ENCODE measurements around the gene TBL1XR1. TPM values are rescaled to one million over a fixed set of nuclear protein-coding genes. Genes with fewer than 3 reads are reported as not detected.

Gene TBL1XR1
- total and polyA plus RNA-seq, 2 of the 8 experiments (the other 6 are each of a cell fraction or from before 2014, with no cell fraction given), result 28.1 to 147 TPM

DNA sequence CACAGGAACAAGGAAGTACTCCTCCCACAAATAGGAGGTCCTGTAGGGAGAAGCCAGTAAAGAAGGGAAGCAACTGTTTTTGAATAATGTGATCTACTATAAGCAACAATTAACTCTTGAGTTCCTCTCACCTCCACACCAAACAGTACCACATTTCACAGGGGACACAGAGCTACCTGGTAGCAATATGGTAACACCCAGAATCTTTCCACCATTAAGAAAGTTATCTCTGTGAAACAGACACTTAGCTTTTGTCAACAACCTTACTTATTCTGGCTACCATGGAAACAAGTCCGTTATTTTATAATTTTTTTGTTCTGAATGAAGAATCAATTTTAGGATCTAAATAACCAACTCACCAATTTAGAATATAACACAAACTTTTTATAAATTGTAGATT lies 49.5 kb downstream of the TBL1XR1 start:
- Histone ChIP-seq H3K9me3 (ENCODE audit: insufficient read depth in 2 of 2, low read depth in 1 of 2, low read length in 1 of 2) (no peaks in the 10 kb centered on the region), H3K27me3 (replicated peaks in 1 of 4; ENCODE audit: control insufficient read depth in 3 of 4, extremely low read depth in 1 of 4, insufficient read depth in 3 of 4, low read length in 3 of 4) (no peaks in the 10 kb centered on the region), H2AFZ (ENCODE audit: low read length) (no peak overlapping the region), H2BK120ac (replicated peaks; ENCODE audit: low read depth, low read length) (no peak overlapping the region), H2BK5ac (ENCODE audit: low read depth, low read length) (no peak overlapping the region), H3K18ac (ENCODE audit: extremely low read depth, low read length) (no peak overlapping the region), H3K23me2 (ENCODE audit: low read depth, low read length) (no peaks in the 10 kb centered on the region), H2BK12ac (ENCODE audit: low read depth, low read length) (no peak overlapping the region), H3K9ac (replicated peaks in 1 of 4; ENCODE audit: extremely low read depth in 1 of 4, low read depth in 3 of 4, low read length in 3 of 4) (no peak overlapping the region), H4K8ac (ENCODE audit: extremely low read depth, insufficient read depth, low read length) (no peak overlapping the region), H3K4me1 (replicated peaks in 1 of 4; ENCODE audit: control insufficient read depth in 3 of 4, insufficient read depth in 4 of 4, low read length in 3 of 4) (peaks cover 2 to 14% (median 9%) of the 10 kb centered on the region in 4 experiments; a peak in 5 of 7 replicates), H3K4ac (replicated peaks; ENCODE audit: insufficient read length, low read depth, low read length) (no peak overlapping the region), H4K5ac (ENCODE audit: insufficient read length, low read depth, low read length) (no peak overlapping the region), H3K79me2 (ENCODE audit: control insufficient read depth in 1 of 2, insufficient read depth in 2 of 2, low read length in 2 of 2) (peaks cover 35 to 100% of the 10 kb centered on the region in 2 experiments), H3K36me3 (ENCODE audit: control insufficient read depth in 2 of 4, insufficient read depth in 4 of 4, low read length in 3 of 4) (peaks cover 0 to 3% (median 0%) of the 10 kb centered on the region in 4 experiments; a peak in 1 of 8 replicates), H3K14ac (ENCODE audit: insufficient read length) (no peak overlapping the region), H3K23ac (ENCODE audit: insufficient read length) (no peak overlapping the region), H2BK15ac (ENCODE audit: low read length) (no peak overlapping the region), H2BK20ac (ENCODE audit: low read length) (no peak overlapping the region), H3K4me3 (ENCODE audit: extremely low read depth in 1 of 4, insufficient read depth in 2 of 4, low read depth in 3 of 4, low read length in 4 of 4) (no peak overlapping the region), H3K79me1 (ENCODE audit: low read depth, low read length) (peaks cover 8% of the 10 kb centered on the region), H4K91ac (replicated peaks; ENCODE audit: insufficient read length, low read length) (no peak overlapping the region), H3K56ac (replicated peaks; ENCODE audit: insufficient read length, low read depth, low read length) (no peak overlapping the region), H4K20me1 (replicated peaks in 1 of 2; ENCODE audit: control insufficient read depth in 1 of 2, insufficient read depth in 2 of 2, low read length in 2 of 2) (peaks cover 24 to 27% of the 10 kb centered on the region in 2 experiments), H3K27ac (ENCODE audit: low read depth, low read length) (no peak overlapping the region), H3K4me2 (ENCODE audit: insufficient read depth in 1 of 2, low read depth in 2 of 2, low read length in 2 of 2) (no peak overlapping the region), H2AK5ac (ENCODE audit: low read depth, low read length) (no peak overlapping the region)
- ChIA-PET POLR2A (ENCODE audit: partially characterized antibody) (no interaction called here), CTCF (ENCODE audit: partially characterized antibody) (interaction anchor here (0.7 to 1.0 kb wide), 2 partner anchors 27 to 33 kb away, joined by 3 read pairs; no protein-coding TSS in a partner anchor)
- 84% methylated on average over 1 of the region's 1 CpG; no CpG with 5 or more reads in 1 of the 2 experiments for WGBS, 2 experiments (ENCODE audit: extremely low coverage in 1 of 2, insufficient coverage in 1 of 2, insufficient read length in 1 of 2, insufficient replicate concordance in 2 of 2, low coverage in 1 of 2, low lambda C conversion rate in 2 of 2, missing lambda C conversion rate in 1 of 2)
- DNase-seq (ENCODE audit: low read depth in 1 of 2, low spot score in 2 of 2) (no peak), FAIRE-seq (no peak)
- TF ChIP-seq ZNF274 (IDR thresholded peaks at IDR 0.05; ENCODE audit: borderline replicate concordance, extremely low read depth, low read length), result no peak
- TF ChIP-seq MAFK (IDR thresholded peaks at IDR 0.05; ENCODE audit: low read depth, low read length), result no peak
- TF ChIP-seq SP4 (IDR thresholded peaks at IDR 0.05; ENCODE audit: low read length), result no peak
- TF ChIP-seq KDM1A (IDR thresholded peaks at IDR 0.05; ENCODE audit: borderline replicate concordance, low read length), result no peak
- TF ChIP-seq TCF12 (IDR thresholded peaks at IDR 0.05; ENCODE audit: low read depth, low read length), result no peak
- no peak for TF ChIP-seq POLR2AphosphoS5 (IDR thresholded peaks at IDR 0.05; ENCODE audit: low read depth, low read length)
- TF ChIP-seq BRCA1 (IDR thresholded peaks at IDR 0.05; ENCODE audit: low read depth, low read length), result no peak
- no peak for TF ChIP-seq EGR1 (IDR thresholded peaks at IDR 0.05; ENCODE audit: borderline replicate concordance, low read depth, low read length)
- TF ChIP-seq, protein P1, sequence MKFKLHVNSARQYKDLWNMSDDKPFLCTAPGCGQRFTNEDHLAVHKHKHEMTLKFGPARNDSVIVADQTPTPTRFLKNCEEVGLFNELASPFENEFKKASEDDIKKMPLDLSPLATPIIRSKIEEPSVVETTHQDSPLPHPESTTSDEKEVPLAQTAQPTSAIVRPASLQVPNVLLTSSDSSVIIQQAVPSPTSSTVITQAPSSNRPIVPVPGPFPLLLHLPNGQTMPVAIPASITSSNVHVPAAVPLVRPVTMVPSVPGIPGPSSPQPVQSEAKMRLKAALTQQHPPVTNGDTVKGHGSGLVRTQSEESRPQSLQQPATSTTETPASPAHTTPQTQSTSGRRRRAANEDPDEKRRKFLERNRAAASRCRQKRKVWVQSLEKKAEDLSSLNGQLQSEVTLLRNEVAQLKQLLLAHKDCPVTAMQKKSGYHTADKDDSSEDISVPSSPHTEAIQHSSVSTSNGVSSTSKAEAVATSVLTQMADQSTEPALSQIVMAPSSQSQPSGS (IDR thresholded peaks at IDR 0.05; ENCODE audit: low read length), result no peak
- no peak for TF ChIP-seq EP300 (IDR thresholded peaks at IDR 0.05; ENCODE audit: borderline replicate concordance in 1 of 2, low read depth in 2 of 2, low read length in 2 of 2)
- TF ChIP-seq RXRA (IDR thresholded peaks at IDR 0.05; ENCODE audit: insufficient read depth, low read depth, low read length), result no peak
- no peak for TF ChIP-seq TBP (IDR thresholded peaks at IDR 0.05; ENCODE audit: low read depth, low read length)
- no peak for TF ChIP-seq CBX8 (IDR thresholded peaks at IDR 0.05; ENCODE audit: borderline replicate concordance, low read depth, low read length)
- no peak for TF ChIP-seq CEBPB (IDR thresholded peaks at IDR 0.05; ENCODE audit: low read depth, low read length)

Measured in H1 (cell line).